Stomach (tissue), 19 donors: ENCODE measurements around the gene NPC2. TPM values are rescaled to one million over a fixed set of nuclear protein-coding genes. Genes with fewer than 3 reads are reported as not detected.

Experiments
- DNase-seq, 2 donors: peaks; one replicate each; pipeline versions ENCODE4 v3.0.0 to v3.0.0-alpha.2; 2013 to 2019
- H3K27ac ChIP-seq, 5 donors: fragments of 200-600 bp in 4 of 5; sonication (generic) in 4 of 5; one replicate each; pipeline ENCODE4 v1.5.1; 2013 to 2019; ENCODE audit warnings: mild to moderate bottlenecking in 1 of 5, moderate library complexity in 1 of 5
- H3K27me3 ChIP-seq, 3 donors: fragments of 200-600 bp; sonication (generic); one replicate each; pipeline ENCODE4 v1.5.1; 2017 to 2019; ENCODE audit warnings: mixed run types in 1 of 3
- H3K36me3 ChIP-seq, 4 donors: fragments of 200-600 bp; sonication (generic); 1 replicate in 3 of 4; 2 replicates in 1 of 4; pipeline ENCODE4 v1.5.1; 2016 to 2019
- H3K4me1 ChIP-seq, 4 donors: fragments of 200-600 bp; sonication (generic); one replicate each; pipeline ENCODE4 v1.5.1; 2016 to 2019
- H3K4me3 ChIP-seq, 4 donors: fragments of 200-600 bp; sonication (generic) in 3 of 4; one replicate each; pipeline ENCODE4 v1.5.1; 2016 to 2019; ENCODE audit warnings: mild to moderate bottlenecking in 1 of 4
- H3K9me3 ChIP-seq, 4 donors: fragments of 200-600 bp; sonication (generic); one replicate each; pipeline ENCODE4 v1.5.1; 2016 to 2019
- CTCF ChIP-seq, 7 experiments: fragments of 450-650 bp in 4 of 7; fragments of 200-600 bp in 3 of 7; sonication (generic) in 3 of 7; IDR thresholded peaks; one replicate each; pipeline ENCODE4 v1.5.1; 2016 to 2019; ENCODE audit warnings: antibody characterized with exemption in 7 of 7, control low read depth in 2 of 7, mild to moderate bottlenecking in 1 of 7
- EP300 ChIP-seq: sonication (generic); formaldehyde crosslinking; IDR thresholded peaks from one replicate; pipeline ENCODE4 v1.6.1; 2017; ENCODE audit warnings: antibody characterized with exemption
- POLR2A ChIP-seq, 4 donors: fragments of 450-650 bp; IDR thresholded peaks; one replicate each; pipeline ENCODE4 v1.6.1; 2016; ENCODE audit warnings: antibody characterized with exemption in 4 of 4, control low read depth in 2 of 4, mild to moderate bottlenecking in 1 of 4, moderate library complexity in 1 of 4
- POLR2AphosphoS5 ChIP-seq, 3 donors: sonication (generic); formaldehyde crosslinking; IDR thresholded peaks; one replicate each; pipeline ENCODE4 v1.6.1; 2016; ENCODE audit warnings: antibody characterized with exemption in 3 of 3
- WGBS, 5 donors: extraction: QIAGEN DNeasy Blood & Tissue Kit in 3 of 5; methylation state at CpG; one replicate each; pipeline versions ENCODE4 v1.1.5 to v1.1.7; 2013 to 2018; 5-methylcytosine and 5-hydroxymethylcytosine counted together
- intact Hi-C: fragments of 100-400 bp; cut with DNase I; formaldehyde crosslinking; loops from one replicate; pipeline ENCODE4 v1.15.1; 2023; ENCODE audit warnings: low total_unique reads
- long read RNA-seq, 10 donors: transcript quantifications; one replicate each; lab custom pipeline, GENCODE V29; 2026
- polyA plus RNA-seq, 3 donors: library from polyadenylated mRNA; stranded (reverse); fragments of 200-250 nt; gene quantifications; one replicate each; pipeline ENCODE4 v1.2.3, GENCODE V29; 2013
- total RNA-seq, 5 donors: library from RNA; depleted of rRNA; stranded (reverse); fragments of >200 nt; gene quantifications; one replicate each; pipeline versions ENCODE4 v1.1.0 to v1.2.3, GENCODE V29; 2014 to 2016
- donor health status: healthy with polysubstance abuse.
- donor health status: Bipolar disorder and iron deficiency.
- donor health status: healthy.

The NPC2 gene
- total RNA-seq (100 to 1,000 TPM in 3 of 5 donors, 10 to 100 TPM in 2; 62.6 to 186 (median 103) TPM), polyA plus RNA-seq (100 to 1,000 TPM; 124 to 152 (median 134) TPM)
- long read RNA-seq, donor 1, transcript NPC2-207 (5 exons, 1,035 nt): major isoform, 28 of 29 reads
- long read RNA-seq, donor 1, partial matches to known transcripts: 0 of 29 reads
- long read RNA-seq, donor 1, other reads (novel, unspliced or antisense): 0 of 29 reads
- long read RNA-seq, donor 2, transcript NPC2-207 (5 exons, 1,035 nt): major isoform, 58 of 60 reads
- long read RNA-seq, donor 2, partial matches to known transcripts: 0 of 60 reads
- long read RNA-seq, donor 2, other reads (novel, unspliced or antisense): 0 of 60 reads
- long read RNA-seq, donor 3, transcript NPC2-207 (5 exons, 1,035 nt): major isoform, 43 of 44 reads
- long read RNA-seq, donor 3, partial matches to known transcripts: 0 of 44 reads
- long read RNA-seq, donor 3, other reads (novel, unspliced or antisense): 0 of 44 reads
- long read RNA-seq, donor 4, transcript NPC2-207 (5 exons, 1,035 nt): major isoform, 13 of 13 reads
- long read RNA-seq, donor 4, partial matches to known transcripts: 0 of 13 reads
- long read RNA-seq, donor 4, other reads (novel, unspliced or antisense): 0 of 13 reads
- long read RNA-seq, donor 5, transcript NPC2-207 (5 exons, 1,035 nt): major isoform, 72 of 73 reads
- long read RNA-seq, donor 5, partial matches to known transcripts: 0 of 73 reads
- long read RNA-seq, donor 5, other reads (novel, unspliced or antisense): 0 of 73 reads
- long read RNA-seq, donor 6, transcript NPC2-207 (5 exons, 1,035 nt): major isoform, 170 of 324 reads
- long read RNA-seq, donor 6, partial matches to known transcripts: 151 of 324 reads
- long read RNA-seq, donor 6, other reads (novel, unspliced or antisense): 0 of 324 reads
- long read RNA-seq, donor 7, transcript NPC2-207 (5 exons, 1,035 nt): major isoform, 90 of 109 reads
- long read RNA-seq, donor 7, partial matches to known transcripts: 18 of 109 reads
- long read RNA-seq, donor 7, other reads (novel, unspliced or antisense): 0 of 109 reads
- long read RNA-seq, donor 8, transcript NPC2-207 (5 exons, 1,035 nt): major isoform, 108 of 126 reads
- long read RNA-seq, donor 8, partial matches to known transcripts: 16 of 126 reads
- long read RNA-seq, donor 8, other reads (novel, unspliced or antisense): 0 of 126 reads
- long read RNA-seq, donor 9, transcript NPC2-207 (5 exons, 1,035 nt): major isoform, 88 of 101 reads
- long read RNA-seq, donor 9, partial matches to known transcripts: 10 of 101 reads
- long read RNA-seq, donor 9, other reads (novel, unspliced or antisense): 0 of 101 reads
- long read RNA-seq, donor 10, transcript NPC2-207 (5 exons, 1,035 nt): major isoform, 39 of 46 reads
- long read RNA-seq, donor 10, partial matches to known transcripts: 5 of 46 reads
- long read RNA-seq, donor 10, other reads (novel, unspliced or antisense): 0 of 46 reads

GRCh38 chr14:74492776-74493342 lies at the start of gene NPC2:
NPC2 (minus strand) TSS chr14:74493305; CDS start chr14:74493274, 31 bp downstream.
- Histone ChIP-seq H3K4me3 (peak within 1 kb of the TSS; percentile 81 to 93 (median 88)), H3K27ac (peak within 1 kb of the TSS; percentile 81 to 96 (median 93)), H3K36me3 (peaks cover 0 to 24% (median 11%) of the 10 kb centered on the region in 4 donors), H3K4me1 (peaks cover 20 to 66% (median 36%) of the 10 kb centered on the region in 4 donors), H3K27me3 (no peaks in the 10 kb centered on the region), H3K9me3 (no peaks in the 10 kb centered on the region)
- 0 to 1% (median 0%) methylated on average over 26 to 35 of the region's 35 CpGs for WGBS, 5 donors
- DNase-seq: no peak
- TF ChIP-seq POLR2AphosphoS5 (IDR thresholded peaks at IDR 0.05): peak; percentile 52 to 82 (median 67)
- TF ChIP-seq POLR2A (IDR thresholded peaks at IDR 0.05): no peak
- intact Hi-C loops: no loop called here

GRCh38 chr14:74542056-74542685 lies 49.1 kb upstream of the NPC2 start:
- Histone ChIP-seq H3K27ac (no peak overlapping the region), H3K9me3 (no peaks in the 10 kb centered on the region), H3K36me3 (peaks cover 0 to 12% (median 0%) of the 10 kb centered on the region in 4 donors), H3K4me1 (peaks cover 0 to 7% (median 0%) of the 10 kb centered on the region in 4 donors), H3K27me3 (no peaks in the 10 kb centered on the region), H3K4me3 (no peak overlapping the region)
- intact Hi-C loops: no loop called here
- TF ChIP-seq POLR2AphosphoS5 (IDR thresholded peaks at IDR 0.05): no peak
- no peak for TF ChIP-seq POLR2A (IDR thresholded peaks at IDR 0.05)
- TF ChIP-seq EP300: no peak
- TF ChIP-seq CTCF (IDR thresholded peaks at IDR 0.05): no peak
- WGBS, 5 donors: 81 to 89% (median 87%) methylated on average over 10 of the region's 10 CpGs
- no peak for DNase-seq

GRCh38 chr14:74541225-74541624 lies 48.1 kb upstream of the NPC2 start:
- TF ChIP-seq POLR2AphosphoS5 (IDR thresholded peaks at IDR 0.05): no peak
- TF ChIP-seq EP300: no peak
- no peak for TF ChIP-seq POLR2A (IDR thresholded peaks at IDR 0.05)
- intact Hi-C loops: no loop called here
- no peaks in the 10 kb centered on the region for H3K9me3 ChIP-seq

GRCh38 chr14:74539503-74539902 lies 46.4 kb upstream of the NPC2 start:
- intact Hi-C loops: no loop called here
- TF ChIP-seq POLR2AphosphoS5 (IDR thresholded peaks at IDR 0.05) (no peak), EP300 (no peak), CTCF (IDR thresholded peaks at IDR 0.05) (no peak), POLR2A (IDR thresholded peaks at IDR 0.05) (no peak)
- WGBS, 5 donors: 73 to 85% (median 77%) methylated on average over 4 of the region's 4 CpGs
- peaks cover 0 to 6% (median 0%) of the 10 kb centered on the region in 3 donors for H3K27me3 ChIP-seq
- H3K4me3 ChIP-seq: no peak overlapping the region
- H3K4me1 ChIP-seq: no peaks in the 10 kb centered on the region
- DNase-seq: no peak
- no peak overlapping the region for H3K27ac ChIP-seq
- no peaks in the 10 kb centered on the region for H3K9me3 ChIP-seq
- peaks cover 0 to 6% (median 0%) of the 10 kb centered on the region in 4 donors for H3K36me3 ChIP-seq

More at GRCh38 chr14:74541225-74541624, 48.1 kb upstream of the NPC2 start:
- H3K27ac ChIP-seq: no peak overlapping the region
- H3K4me1 ChIP-seq: no peaks in the 10 kb centered on the region
- no peak overlapping the region for H3K4me3 ChIP-seq
- WGBS, 5 donors: 81 to 89% (median 86%) methylated on average over 3 of the region's 3 CpGs
- DNase-seq: no peak
- H3K36me3 ChIP-seq: peaks cover 0 to 6% (median 0%) of the 10 kb centered on the region in 4 donors
- H3K27me3 ChIP-seq: no peaks in the 10 kb centered on the region
